Measurements from ENCODE around the gene SGSM2.

GRCh38 chr17:2393954-2394749 is 56.9 kb downstream of the SGSM2 start:
- TF ChIP-seq CTCF (IDR thresholded peaks at IDR 0.05; ENCODE audit: insufficient read depth, low read length, poor library complexity, severe bottlenecking) (no peak), EZH2phosphoT487 (conservative IDR thresholded peaks at IDR 0.05; ENCODE audit: low read length) (no peak)
